ENCODE measurements around the gene CERS5.
A peak's percentile ranks its signal among the peaks of the same experiment; 100 is the strongest.

Gene CERS5

DNA sequence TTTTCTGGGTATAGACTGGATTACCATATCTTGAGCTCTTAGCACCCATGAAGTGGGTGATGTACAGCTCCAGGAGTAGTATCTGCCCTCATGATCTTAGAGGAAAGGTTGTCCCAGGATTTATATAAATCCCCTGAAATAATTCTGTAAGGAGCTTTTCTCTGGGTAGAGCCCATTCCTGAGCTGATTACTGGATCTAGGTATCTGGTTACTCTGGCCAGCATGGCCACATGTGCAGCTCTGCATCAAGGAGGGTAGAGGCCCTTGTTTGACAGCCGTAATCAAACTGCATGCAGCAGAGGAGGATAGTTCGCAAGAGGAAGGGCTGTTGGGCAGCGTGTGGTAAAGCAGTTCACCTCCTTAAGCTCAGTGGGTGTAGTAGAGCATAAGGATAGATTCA, 46.6 kb downstream of the CERS5 start:
- H3K14ac ChIP-seq (ENCODE audit: low read length): no peak overlapping the region
- H4K12ac ChIP-seq (ENCODE audit: low read depth, low read length): no peak overlapping the region
- H3K18ac ChIP-seq (ENCODE audit: low read length): no peak overlapping the region
- no CpG with 5 or more reads among the region's 3 CpGs for WGBS (ENCODE audit: extremely low coverage, insufficient coverage, insufficient read length)
- H2BK5ac ChIP-seq (ENCODE audit: low read depth, low read length, poor library complexity): no peak overlapping the region
- no peak overlapping the region for H2AFZ ChIP-seq (ENCODE audit: insufficient read depth, low read length, poor library complexity)
- no peak overlapping the region for H4K8ac ChIP-seq (ENCODE audit: low read depth, low read length)
- no peaks in the 10 kb centered on the region for H3K4me1 ChIP-seq (ENCODE audit: control insufficient read depth in 1 of 2, insufficient read depth in 2 of 2, low read length in 2 of 2)
- H3K4me3 ChIP-seq (ENCODE audit: low read depth, low read length): no peak overlapping the region
- no peaks in the 10 kb centered on the region for H3K9me3 ChIP-seq (ENCODE audit: insufficient read depth, low read depth, low read length)
- H3K79me2 ChIP-seq (ENCODE audit: control insufficient read depth, insufficient read depth, low read length, poor library complexity): no peaks in the 10 kb centered on the region
- no peak overlapping the region for H3K4me2 ChIP-seq (ENCODE audit: low read length)
- no peak overlapping the region for H2BK12ac ChIP-seq (ENCODE audit: low read length)
- H3K27me3 ChIP-seq (ENCODE audit: insufficient read depth, low read length): no peaks in the 10 kb centered on the region
- no peak overlapping the region for H3K4ac ChIP-seq (ENCODE audit: low read depth, low read length)
- no peak overlapping the region for H2BK120ac ChIP-seq (ENCODE audit: insufficient read depth, low read length, poor library complexity)
- H3K27ac ChIP-seq (ENCODE audit: low read depth, low read length): no peak overlapping the region
- no peak overlapping the region for H3K9ac ChIP-seq (ENCODE audit: low read length)
- DNase-seq: no peak
- no peaks in the 10 kb centered on the region for H3K79me1 ChIP-seq (ENCODE audit: low read length)
- H4K91ac ChIP-seq (ENCODE audit: low read depth, low read length): no peak overlapping the region
- no peak overlapping the region for H3K23ac ChIP-seq (ENCODE audit: low read length)
- H2AK5ac ChIP-seq (ENCODE audit: low read length): no peak overlapping the region
- H3K36me3 ChIP-seq (ENCODE audit: control insufficient read depth in 1 of 2, insufficient read depth in 2 of 2, low read length in 2 of 2): peaks cover 4 to 9% of the 10 kb centered on the region in 2 experiments

DNA sequence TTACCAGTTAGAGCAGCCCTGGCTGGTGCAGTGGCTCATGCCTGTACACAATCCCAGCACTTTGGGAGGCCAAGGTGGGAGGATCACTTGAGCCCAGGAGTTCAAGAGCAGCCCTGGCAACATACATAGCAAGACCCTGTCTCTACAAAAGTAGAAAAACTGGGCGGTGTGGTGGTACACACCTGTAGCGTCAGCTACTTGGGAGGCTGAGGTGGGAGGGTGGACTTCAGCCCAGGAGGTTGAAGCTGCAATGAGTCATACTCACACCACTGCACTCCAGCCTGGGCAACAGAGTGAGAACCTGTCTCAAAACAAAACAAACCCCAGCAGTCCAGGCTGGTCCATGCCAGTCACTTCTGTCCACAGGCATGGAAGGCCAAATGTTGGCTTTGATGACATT, 47.8 kb downstream of the CERS5 start:
- Histone ChIP-seq H2AFZ (ENCODE audit: insufficient read depth, low read length, poor library complexity) (no peak overlapping the region), H2BK120ac (ENCODE audit: insufficient read depth, low read length, poor library complexity) (no peak overlapping the region), H3K27ac (ENCODE audit: low read depth, low read length) (no peak overlapping the region), H3K4me1 (ENCODE audit: control insufficient read depth in 1 of 2, insufficient read depth in 2 of 2, low read length in 2 of 2) (no peaks in the 10 kb centered on the region), H3K4ac (ENCODE audit: low read depth, low read length) (no peak overlapping the region), H3K27me3 (ENCODE audit: insufficient read depth, low read length) (no peaks in the 10 kb centered on the region), H3K18ac (ENCODE audit: low read length) (no peak overlapping the region), H3K9ac (ENCODE audit: low read length) (no peak overlapping the region), H3K4me2 (ENCODE audit: low read length) (no peak overlapping the region), H4K12ac (ENCODE audit: low read depth, low read length) (no peak overlapping the region), H3K36me3 (ENCODE audit: control insufficient read depth in 1 of 2, insufficient read depth in 2 of 2, low read length in 2 of 2) (peaks cover 6 to 9% of the 10 kb centered on the region in 2 experiments), H2BK5ac (ENCODE audit: low read depth, low read length, poor library complexity) (no peak overlapping the region), H3K4me3 (ENCODE audit: low read depth, low read length) (peak overlapping the region; percentile 33), H2BK12ac (ENCODE audit: low read length) (no peak overlapping the region), H3K23ac (ENCODE audit: low read length) (no peak overlapping the region), H2AK5ac (ENCODE audit: low read length) (no peak overlapping the region), H3K79me2 (ENCODE audit: control insufficient read depth, insufficient read depth, low read length, poor library complexity) (no peaks in the 10 kb centered on the region), H3K79me1 (ENCODE audit: low read length) (no peaks in the 10 kb centered on the region), H4K91ac (ENCODE audit: low read depth, low read length) (no peak overlapping the region), H3K9me3 (ENCODE audit: insufficient read depth, low read depth, low read length) (no peaks in the 10 kb centered on the region), H4K8ac (ENCODE audit: low read depth, low read length) (no peak overlapping the region), H3K14ac (ENCODE audit: low read length) (no peak overlapping the region)
- WGBS (ENCODE audit: extremely low coverage, insufficient coverage, insufficient read length): no CpG with 5 or more reads among the region's 2 CpGs
- no peak for DNase-seq

DNA sequence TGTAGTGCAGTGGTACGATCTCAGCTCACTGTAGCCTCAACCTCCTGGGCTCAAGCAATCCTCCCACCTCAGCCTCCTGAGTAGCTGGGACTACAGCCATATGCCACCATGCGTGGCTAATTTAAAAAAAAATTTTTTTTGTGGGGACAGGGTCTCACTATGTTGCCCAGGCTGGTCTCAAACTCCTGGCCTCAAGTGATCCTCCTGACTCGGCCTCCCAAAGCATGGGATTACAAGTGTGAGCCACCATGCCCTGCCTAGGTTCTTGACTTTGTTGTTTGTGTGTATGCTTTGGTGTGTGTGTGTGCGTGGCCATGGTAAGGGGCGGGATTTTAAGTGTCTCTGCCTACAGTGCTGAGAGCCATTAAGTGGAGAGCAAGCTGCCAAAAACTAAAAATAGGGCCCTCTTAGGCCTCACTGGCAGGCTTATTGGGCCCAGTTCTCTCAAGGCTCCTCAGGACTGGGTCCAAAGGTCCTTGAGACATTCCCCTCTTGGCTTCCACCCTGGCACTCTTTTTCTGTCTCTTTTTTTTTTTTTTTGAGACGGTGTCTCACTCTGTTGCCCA, 50.0 kb downstream of the CERS5 start:
- no peaks in the 10 kb centered on the region for H3K79me1 ChIP-seq (ENCODE audit: low read length)
- H3K4ac ChIP-seq (ENCODE audit: low read depth, low read length): peak overlapping the region; percentile 14
- H3K27ac ChIP-seq (ENCODE audit: low read depth, low read length): no peak overlapping the region
- no peaks in the 10 kb centered on the region for H3K9me3 ChIP-seq (ENCODE audit: insufficient read depth, low read depth, low read length)
- no peak for DNase-seq
- whole genome bisulfite sequencing (ENCODE audit: extremely low coverage, insufficient coverage, insufficient read length): no CpG with 5 or more reads among the region's 6 CpGs
- H3K36me3 ChIP-seq (ENCODE audit: control insufficient read depth in 1 of 2, insufficient read depth in 2 of 2, low read length in 2 of 2): peaks cover 4 to 6% of the 10 kb centered on the region in 2 experiments
- no peak overlapping the region for H2BK12ac ChIP-seq (ENCODE audit: low read length)
- no peak overlapping the region for H2BK120ac ChIP-seq (ENCODE audit: insufficient read depth, low read length, poor library complexity)
- no peak overlapping the region for H3K23ac ChIP-seq (ENCODE audit: low read length)
- H2AFZ ChIP-seq (ENCODE audit: insufficient read depth, low read length, poor library complexity): no peak overlapping the region
- H3K14ac ChIP-seq (ENCODE audit: low read length): no peak overlapping the region
- no peak overlapping the region for H3K4me3 ChIP-seq (ENCODE audit: low read depth, low read length)
- H3K27me3 ChIP-seq (ENCODE audit: insufficient read depth, low read length): no peaks in the 10 kb centered on the region
- no peak overlapping the region for H2AK5ac ChIP-seq (ENCODE audit: low read length)
- no peak overlapping the region for H4K91ac ChIP-seq (ENCODE audit: low read depth, low read length)
- no peaks in the 10 kb centered on the region for H3K79me2 ChIP-seq (ENCODE audit: control insufficient read depth, insufficient read depth, low read length, poor library complexity)
- no peak overlapping the region for H4K12ac ChIP-seq (ENCODE audit: low read depth, low read length)
- H4K8ac ChIP-seq (ENCODE audit: low read depth, low read length): no peak overlapping the region
- H3K4me2 ChIP-seq (ENCODE audit: low read length): no peak overlapping the region
- peaks cover 2% of the 10 kb centered on the region in 2 experiments for H3K4me1 ChIP-seq (ENCODE audit: control insufficient read depth in 1 of 2, insufficient read depth in 2 of 2, low read length in 2 of 2)
- no peak overlapping the region for H3K18ac ChIP-seq (ENCODE audit: low read length)
- no peak overlapping the region for H2BK5ac ChIP-seq (ENCODE audit: low read depth, low read length, poor library complexity)
- H3K9ac ChIP-seq (ENCODE audit: low read length): no peak overlapping the region

DNA sequence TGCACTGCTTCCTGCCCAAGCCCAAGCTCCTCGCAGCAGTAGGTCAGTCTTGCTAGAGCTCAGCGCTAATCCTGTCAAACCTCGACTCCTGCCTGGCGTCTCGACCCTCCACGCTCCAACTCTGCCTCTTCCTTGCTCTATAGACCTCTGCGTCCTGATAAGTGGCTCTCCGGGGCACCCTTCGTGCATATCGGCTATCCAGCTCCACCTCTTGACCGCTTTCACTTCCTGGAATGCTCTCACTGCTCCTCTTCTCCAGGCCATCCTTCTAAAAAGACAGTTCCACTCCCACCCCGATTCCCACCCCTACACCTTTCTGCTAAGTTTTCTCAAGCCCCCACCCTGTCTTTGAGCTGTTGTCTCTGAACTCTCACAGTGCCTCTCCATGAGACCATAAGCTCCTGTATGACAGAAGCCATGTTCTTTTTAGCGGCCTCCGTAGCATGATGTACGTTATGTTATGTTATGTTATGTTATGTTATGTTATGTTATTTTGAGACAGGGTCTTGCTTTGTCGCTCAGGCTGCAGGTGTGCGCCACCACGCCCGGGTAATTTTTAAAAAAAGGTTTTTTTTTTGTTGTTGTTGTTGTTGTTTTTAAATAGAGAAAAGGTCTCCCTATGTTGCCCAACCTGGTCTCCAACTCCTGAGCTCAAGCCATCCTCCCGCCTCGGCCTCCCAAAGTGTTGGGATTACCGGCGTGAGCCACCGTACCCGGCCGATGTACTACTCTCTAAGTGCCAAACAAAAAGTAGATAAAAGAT, 54.5 kb downstream of the CERS5 start:
- Histone ChIP-seq H3K4me3 (ENCODE audit: low read depth, low read length) (peak overlapping the region; percentile 98), H3K4me2 (ENCODE audit: low read length) (peak overlapping the region; percentile 84), H3K18ac (ENCODE audit: low read length) (peak overlapping the region; percentile 10), H3K27me3 (ENCODE audit: insufficient read depth, low read length) (no peaks in the 10 kb centered on the region), H3K36me3 (ENCODE audit: control insufficient read depth in 1 of 2, insufficient read depth in 2 of 2, low read length in 2 of 2) (peaks cover 0 to 2% of the 10 kb centered on the region in 2 experiments), H2AFZ (ENCODE audit: insufficient read depth, low read length, poor library complexity) (peak overlapping the region; percentile 27), H3K9ac (ENCODE audit: low read length) (peak overlapping the region; percentile 77), H2BK12ac (ENCODE audit: low read length) (no peak overlapping the region), H4K12ac (ENCODE audit: low read depth, low read length) (peak overlapping the region; percentile 55), H4K91ac (ENCODE audit: low read depth, low read length) (peak overlapping the region; percentile 33), H3K27ac (ENCODE audit: low read depth, low read length) (peak overlapping the region; percentile 58), H4K8ac (ENCODE audit: low read depth, low read length) (peak overlapping the region; percentile 78), H3K9me3 (ENCODE audit: insufficient read depth, low read depth, low read length) (no peaks in the 10 kb centered on the region), H3K14ac (ENCODE audit: low read length) (peak overlapping the region; percentile 60), H3K4ac (ENCODE audit: low read depth, low read length) (no peak overlapping the region), H2BK120ac (ENCODE audit: insufficient read depth, low read length, poor library complexity) (no peak overlapping the region), H3K79me2 (ENCODE audit: control insufficient read depth, insufficient read depth, low read length, poor library complexity) (no peaks in the 10 kb centered on the region), H3K4me1 (ENCODE audit: control insufficient read depth in 1 of 2, insufficient read depth in 2 of 2, low read length in 2 of 2) (peaks cover 12 to 14% of the 10 kb centered on the region in 2 experiments), H2AK5ac (ENCODE audit: low read length) (peak overlapping the region; percentile 36), H2BK5ac (ENCODE audit: low read depth, low read length, poor library complexity) (no peak overlapping the region), H3K79me1 (ENCODE audit: low read length) (peaks cover 5% of the 10 kb centered on the region), H3K23ac (ENCODE audit: low read length) (peak overlapping the region; percentile 22)
- peak in 1 of 2 donors; percentile 17 for DNase-seq
- WGBS (ENCODE audit: extremely low coverage, insufficient coverage, insufficient read length): no CpG with 5 or more reads among the region's 26 CpGs
